OCI-LY7 (cell line): ENCODE data around the gene MYLK. TPM values are rescaled to one million over a fixed set of nuclear protein-coding genes. Genes with fewer than 3 reads are reported as not detected.

ENCODE experiments used
- BruUV-seq: library from RNA; stranded (reverse); fragments of 400-500 nt; replicated peaks from 2 replicates; lab custom pipeline; 2021; lab: Mats Ljungman, UMichigan
- CTCF ChIA-PET: fragments of 300-600 bp; sonication (Branson Sonifier 250); formaldehyde crosslinking; loops from one replicate; lab custom pipeline; 2022; ENCODE audit warnings: antibody characterized with exemption; ENCODE audit not compliant: unreplicated experiment; lab: Charles Lee
- POLR2A ChIA-PET: fragments of 300-600 bp; sonication (Branson Sonifier 250); formaldehyde crosslinking; loops from one replicate; lab custom pipeline; 2022; ENCODE audit warnings: antibody characterized with exemption; lab: Charles Lee
- DNase-seq: peaks from one replicate; pipeline ENCODE4 v3.0.0-alpha.2; 2015; ENCODE audit warnings: low spot score
- H2AFZ ChIP-seq: fragments of 200-600 bp; sonication (generic), shearing (Covaris generic); 2 replicates; pipeline ENCODE4 v1.6.1; 2014; ENCODE audit warnings: mild to moderate bottlenecking, antibody characterized with exemption, low read length, moderate library complexity
- H3K27ac ChIP-seq: fragments of 200-600 bp; sonication (generic); 2 replicates; pipeline ENCODE4 v1.5.1; 2014; ENCODE audit warnings: mixed run types, low read depth, mild to moderate bottlenecking, moderate library complexity, low read length, inconsistent platforms; ENCODE audit not compliant: poor library complexity, severe bottlenecking
- H3K36me3 ChIP-seq: fragments of 200-600 bp; sonication (generic); 2 replicates; pipeline ENCODE4 v1.6.1; 2014; ENCODE audit warnings: mild to moderate bottlenecking, antibody characterized with exemption, low read length, moderate library complexity, mixed read lengths; ENCODE audit not compliant: insufficient read depth
- H3K4me1 ChIP-seq: fragments of 200-600 bp; sonication (generic); 2 replicates; pipeline ENCODE4 v1.5.1; 2014; ENCODE audit warnings: mild to moderate bottlenecking, low read length; ENCODE audit not compliant: insufficient read depth, poor library complexity, severe bottlenecking
- H3K4me2 ChIP-seq: fragments of 200-600 bp; sonication (generic); 2 replicates; pipeline ENCODE4 v1.6.1; 2014; ENCODE audit warnings: mild to moderate bottlenecking, low read length
- H3K4me3 ChIP-seq: fragments of 200-600 bp; sonication (generic); 2 replicates; pipeline ENCODE4 v1.5.1; 2014; ENCODE audit warnings: mild to moderate bottlenecking, low read depth, low read length; ENCODE audit not compliant: poor library complexity, severe bottlenecking
- H3K79me2 ChIP-seq: fragments of 200-600 bp; sonication (generic); 2 replicates; pipeline ENCODE4 v1.6.1; 2016; ENCODE audit warnings: low read depth, mild to moderate bottlenecking, low read length, moderate library complexity, mixed read lengths; ENCODE audit not compliant: insufficient read depth
- H3K9me2 ChIP-seq: fragments of 200-600 bp; sonication (generic); 2 replicates; pipeline ENCODE4 v1.6.1; 2016; ENCODE audit warnings: mild to moderate bottlenecking, low read length, mixed read lengths; ENCODE audit not compliant: insufficient read depth
- H3K9me3 ChIP-seq: fragments of 200-600 bp; sonication (generic); 2 replicates; pipeline ENCODE4 v1.6.1; 2014; ENCODE audit warnings: mild to moderate bottlenecking, mixed run types, low read length, mixed read lengths
- H4K20me1 ChIP-seq: fragments of 200-600 bp; sonication (generic); 2 replicates; pipeline ENCODE4 v1.6.1; 2014; ENCODE audit warnings: mild to moderate bottlenecking, antibody characterized with exemption, low read length, moderate library complexity, mixed read lengths; ENCODE audit not compliant: insufficient read depth
- EZH2phosphoT487 ChIP-seq: fragments of 200-600 bp; sonication (generic); IDR thresholded peaks from 2 replicates; pipeline ENCODE4 v1.6.1; 2018; ENCODE audit warnings: low read depth, borderline replicate concordance, mild to moderate bottlenecking, mixed run types, antibody characterized with exemption, low read length, moderate library complexity, mixed read lengths
- intact Hi-C: fragments of 100-400 bp; cut with micrococcal nuclease; formaldehyde crosslinking; loops from one replicate; pipeline ENCODE4 v1.10.0; 2022; ENCODE audit not compliant: unreplicated experiment
- total RNA-seq, 2 experiments: library from RNA; depleted of rRNA in 1 of 2; stranded (reverse); fragments of >200 nt in 1 of 2; shearing (Covaris generic) in 1 of 2; gene quantifications; 2 replicates each; pipeline ENCODE4 v1.2.3, GENCODE V29; 2014 to 2022
- TF ChIP-seq, protein P1 (sequence below): fragments of 200-600 bp; sonication (generic); conservative IDR thresholded peaks from 2 replicates; pipeline ENCODE4 v1.5.1; 2014; ENCODE audit warnings: mild to moderate bottlenecking, antibody characterized with exemption, low read length, moderate library complexity, mixed read lengths

The MYLK gene
- total RNA-seq, 2 experiments from 2014 or later, result not detected

DNA sequence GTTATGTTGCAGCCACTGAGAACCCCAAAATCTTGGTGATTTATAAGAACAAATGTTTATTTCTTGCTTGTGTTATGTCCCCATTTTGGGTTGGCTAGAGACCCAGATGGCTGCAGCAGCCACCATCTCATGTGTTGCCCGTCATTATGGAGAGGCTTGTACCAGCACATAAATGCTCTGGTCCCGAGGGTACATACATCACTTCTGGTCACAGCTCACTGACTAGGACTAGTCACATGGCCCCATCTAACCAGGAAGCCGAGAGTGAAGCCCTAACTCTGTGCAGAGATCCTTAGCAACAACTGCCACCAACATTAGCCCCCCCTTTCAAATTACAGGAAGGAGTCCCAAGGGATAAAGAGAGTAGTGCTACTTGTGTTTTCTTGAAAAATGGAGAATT lies 273.8 kb downstream of the MYLK start:
- DNase-seq, result peak; percentile 78
- intact Hi-C loops, result no loop called here
- Histone ChIP-seq H3K36me3 (peaks cover 32% of the 10 kb centered on the region), H3K4me3 (no peak overlapping the region), H3K4me2 (peak overlapping the region; percentile 46), H4K20me1 (no peaks in the 10 kb centered on the region), H3K79me2 (0 out of 2 replicates have a peak, but pooled peaks cover 4% of the 10 kb centered on the region), H3K9me2 (no peaks in the 10 kb centered on the region), H3K4me1 (peaks cover 20% of the 10 kb centered on the region), H3K27ac (no peak overlapping the region), H2AFZ (peak overlapping the region; percentile 33; the same call in 1 of the 2 replicates), H3K9me3 (no peaks in the 10 kb centered on the region)
- BruUV-seq, result no TSS peak
- POLR2A ChIA-PET, result no interaction called here
- CTCF ChIA-PET, result no interaction called here
- no peak for TF ChIP-seq EZH2phosphoT487
- TF ChIP-seq, protein P1, sequence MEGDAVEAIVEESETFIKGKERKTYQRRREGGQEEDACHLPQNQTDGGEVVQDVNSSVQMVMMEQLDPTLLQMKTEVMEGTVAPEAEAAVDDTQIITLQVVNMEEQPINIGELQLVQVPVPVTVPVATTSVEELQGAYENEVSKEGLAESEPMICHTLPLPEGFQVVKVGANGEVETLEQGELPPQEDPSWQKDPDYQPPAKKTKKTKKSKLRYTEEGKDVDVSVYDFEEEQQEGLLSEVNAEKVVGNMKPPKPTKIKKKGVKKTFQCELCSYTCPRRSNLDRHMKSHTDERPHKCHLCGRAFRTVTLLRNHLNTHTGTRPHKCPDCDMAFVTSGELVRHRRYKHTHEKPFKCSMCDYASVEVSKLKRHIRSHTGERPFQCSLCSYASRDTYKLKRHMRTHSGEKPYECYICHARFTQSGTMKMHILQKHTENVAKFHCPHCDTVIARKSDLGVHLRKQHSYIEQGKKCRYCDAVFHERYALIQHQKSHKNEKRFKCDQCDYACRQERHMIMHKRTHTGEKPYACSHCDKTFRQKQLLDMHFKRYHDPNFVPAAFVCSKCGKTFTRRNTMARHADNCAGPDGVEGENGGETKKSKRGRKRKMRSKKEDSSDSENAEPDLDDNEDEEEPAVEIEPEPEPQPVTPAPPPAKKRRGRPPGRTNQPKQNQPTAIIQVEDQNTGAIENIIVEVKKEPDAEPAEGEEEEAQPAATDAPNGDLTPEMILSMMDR, result no peak

DNA sequence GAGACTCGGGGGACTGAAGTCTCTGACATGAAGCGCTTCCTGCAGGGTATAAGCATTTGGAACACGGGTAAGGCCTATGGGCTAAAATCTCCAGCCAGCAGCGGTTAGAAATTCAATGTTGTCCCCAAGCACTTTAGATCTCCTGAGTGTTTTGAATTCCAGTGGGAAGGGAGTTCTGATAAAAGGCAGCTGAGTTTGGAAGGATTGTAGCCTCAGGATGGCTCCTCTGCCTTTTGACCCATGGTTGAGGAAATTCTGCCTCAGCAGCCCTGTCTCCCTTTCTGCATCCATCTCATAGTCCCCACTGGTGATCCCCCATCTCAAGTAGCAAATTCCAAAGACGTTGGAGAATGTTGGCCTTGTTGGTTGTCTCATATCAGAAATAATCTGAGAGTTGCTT lies 275.1 kb downstream of the MYLK start:
- TF ChIP-seq, protein P1, result no peak
- TF ChIP-seq EZH2phosphoT487, result no peak

DNA sequence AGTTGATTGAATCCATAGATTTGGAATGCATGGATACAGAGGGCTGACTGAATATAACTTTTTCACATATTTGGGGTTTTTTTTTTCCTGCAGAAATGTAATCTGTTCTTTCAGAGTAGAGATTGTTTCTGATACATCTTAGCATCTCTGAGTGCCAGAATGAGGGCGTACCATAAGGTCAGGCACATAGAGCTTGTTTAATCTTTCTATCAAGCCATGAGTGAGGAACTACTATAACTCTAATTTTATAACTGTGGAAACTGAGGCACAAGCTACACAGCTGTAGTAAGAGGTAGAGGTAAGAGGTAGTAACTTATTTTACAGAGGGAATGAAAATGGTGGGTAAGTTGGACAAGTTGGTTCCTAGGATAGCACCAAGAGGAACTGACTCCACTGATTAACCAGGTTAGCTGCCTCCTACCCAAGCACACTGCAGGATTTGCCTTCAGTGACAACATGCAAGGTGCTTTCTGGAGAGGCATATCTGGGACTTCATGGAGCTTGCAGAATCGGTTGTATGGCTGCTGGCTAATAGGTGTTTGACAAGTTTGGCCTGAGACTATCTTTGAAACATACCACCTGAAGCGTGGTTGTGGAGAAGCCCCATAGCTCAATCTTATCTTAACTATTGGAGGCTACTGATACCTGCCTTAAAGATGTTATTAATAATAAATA lies 275.7 kb downstream of the MYLK start:
- H3K36me3 ChIP-seq, result peaks cover 32% of the 10 kb centered on the region
- H3K9me2 ChIP-seq, result no peaks in the 10 kb centered on the region
- H3K79me2 ChIP-seq, result 0 out of 2 replicates have a peak, but pooled peaks cover 4% of the 10 kb centered on the region
- no peak overlapping the region for H3K27ac ChIP-seq
- peaks cover 20% of the 10 kb centered on the region for H3K4me1 ChIP-seq
- POLR2A ChIA-PET, result interaction anchor here (0.7 kb wide), 1 partner anchor 796 kb away, joined by 3 read pairs; no protein-coding TSS in a partner anchor
- no peak for DNase-seq
- BruUV-seq, result no TSS peak
- CTCF ChIA-PET, result no interaction called here
- H3K4me2 ChIP-seq, result no peak overlapping the region
- intact Hi-C loops, result no loop called here
- no peak for TF ChIP-seq EZH2phosphoT487
- TF ChIP-seq, protein P1, result no peak
- no peak overlapping the region for H3K4me3 ChIP-seq
- H2AFZ ChIP-seq, result no peak overlapping the region
- no peaks in the 10 kb centered on the region for H3K9me3 ChIP-seq
- no peaks in the 10 kb centered on the region for H4K20me1 ChIP-seq

More for the DNA sequence above, 275.1 kb downstream of the MYLK start:
- H3K27ac ChIP-seq, result no peak overlapping the region
- no peaks in the 10 kb centered on the region for H3K9me2 ChIP-seq
- DNase-seq, result no peak
- peaks cover 20% of the 10 kb centered on the region for H3K4me1 ChIP-seq
- H3K36me3 ChIP-seq, result peaks cover 32% of the 10 kb centered on the region
- no peak overlapping the region for H3K4me2 ChIP-seq
- H2AFZ ChIP-seq, result no peak overlapping the region
- no peaks in the 10 kb centered on the region for H4K20me1 ChIP-seq
- H3K4me3 ChIP-seq, result no peak overlapping the region
- intact Hi-C loops, result no loop called here
- 0 out of 2 replicates have a peak, but pooled peaks cover 4% of the 10 kb centered on the region for H3K79me2 ChIP-seq
- CTCF ChIA-PET, result no interaction called here
- BruUV-seq, result no TSS peak
- H3K9me3 ChIP-seq, result no peaks in the 10 kb centered on the region
- POLR2A ChIA-PET, result interaction anchor here (0.7 kb wide), 1 partner anchor 796 kb away, joined by 3 read pairs; no protein-coding TSS in a partner anchor
